NCI-H146 treated with DMSO at 0.1 percent for 48 hours (cell line): ENCODE measurements around the gene RMI2.

Experiments used
- DNase-seq: peaks from one replicate; lab custom pipeline; 2025; ENCODE audit not compliant: unreplicated experiment; lab: John Stamatoyannopoulos, UW

The RMI2 gene

GRCh38 chr16:11327277-11328171, 17.7 kb upstream of the RMI2 start:
- DNase-seq, result no peak

DNA sequence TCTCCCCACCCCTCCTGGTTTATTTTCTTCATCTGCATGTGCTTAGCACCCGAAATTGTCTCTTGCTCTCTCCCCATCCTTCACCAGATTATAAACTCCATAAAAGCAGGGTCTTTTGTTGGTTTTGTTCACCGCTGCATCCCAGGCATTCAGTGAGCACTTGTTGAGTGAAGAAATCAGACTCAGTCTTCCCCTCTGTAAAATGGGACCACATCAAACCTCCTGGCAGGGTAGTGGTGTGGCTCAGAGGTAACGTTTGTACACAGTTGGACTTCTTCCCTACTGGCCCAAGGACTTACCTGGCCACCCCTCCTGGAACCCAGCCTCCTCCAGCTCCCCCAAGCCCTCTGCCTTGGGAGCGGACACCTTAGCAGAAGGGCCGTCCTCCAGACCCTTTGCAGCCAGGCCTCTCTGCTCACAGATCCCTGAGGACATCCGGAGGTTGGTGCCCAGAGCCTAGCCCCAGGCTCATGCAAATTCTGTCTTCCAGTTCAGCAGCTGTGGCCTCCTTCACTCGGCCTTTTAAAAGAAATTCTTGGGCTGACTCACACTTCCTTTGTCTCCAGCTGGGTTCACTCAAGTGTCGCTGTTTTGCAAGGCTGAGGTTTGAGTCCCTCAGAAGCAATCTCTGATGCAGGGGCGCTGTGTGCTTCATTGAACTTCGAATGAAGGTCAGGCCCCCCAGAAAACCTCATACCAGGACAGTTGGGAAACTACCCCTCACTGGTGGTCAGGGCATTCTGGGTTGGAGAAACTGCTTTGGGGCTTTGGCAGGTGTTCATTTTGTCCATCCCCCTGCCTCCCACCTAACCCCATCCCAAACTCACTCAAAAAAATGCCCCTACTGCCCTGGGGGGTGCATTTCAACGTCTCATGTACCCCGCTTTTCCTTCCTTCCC, 16.8 kb upstream of the RMI2 start:
- no peak for DNase-seq

- no peak for DNase-seq
These were observed 16.2 kb upstream of the RMI2 start for GRCh38 chr16:11329071-11329491.

GRCh38 chr16:11329891-11330290, 15.4 kb upstream of the RMI2 start:
- no peak for DNase-seq

GRCh38 chr16:11330526-11331237, 14.6 kb upstream of the RMI2 start:
- DNase-seq, result no peak

GRCh38 chr16:11331967-11332366, 13.3 kb upstream of the RMI2 start:
- no peak for DNase-seq

GRCh38 chr16:11333010-11333409, 12.2 kb upstream of the RMI2 start:
- DNase-seq, result no peak

DNA sequence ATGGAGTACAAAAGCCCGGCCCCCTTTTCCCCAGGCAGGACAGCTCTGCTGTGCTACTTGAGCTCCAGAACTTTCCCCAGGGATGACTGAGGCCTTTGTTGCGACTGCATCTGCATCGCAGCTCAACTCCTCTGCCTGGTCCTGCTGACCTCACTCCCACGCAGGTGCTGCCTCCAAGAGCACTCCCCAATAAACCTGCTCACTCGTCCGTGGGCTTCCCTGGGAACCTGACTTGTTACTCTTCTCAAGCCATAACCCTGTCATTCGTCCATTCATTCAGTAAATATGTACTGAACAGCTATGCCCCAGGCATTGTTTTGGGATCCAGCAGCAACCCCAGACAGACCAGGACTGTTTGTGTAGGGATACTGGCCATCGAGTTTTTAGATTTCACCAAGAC, 11.6 kb upstream of the RMI2 start:
- DNase-seq, result no peak

DNA sequence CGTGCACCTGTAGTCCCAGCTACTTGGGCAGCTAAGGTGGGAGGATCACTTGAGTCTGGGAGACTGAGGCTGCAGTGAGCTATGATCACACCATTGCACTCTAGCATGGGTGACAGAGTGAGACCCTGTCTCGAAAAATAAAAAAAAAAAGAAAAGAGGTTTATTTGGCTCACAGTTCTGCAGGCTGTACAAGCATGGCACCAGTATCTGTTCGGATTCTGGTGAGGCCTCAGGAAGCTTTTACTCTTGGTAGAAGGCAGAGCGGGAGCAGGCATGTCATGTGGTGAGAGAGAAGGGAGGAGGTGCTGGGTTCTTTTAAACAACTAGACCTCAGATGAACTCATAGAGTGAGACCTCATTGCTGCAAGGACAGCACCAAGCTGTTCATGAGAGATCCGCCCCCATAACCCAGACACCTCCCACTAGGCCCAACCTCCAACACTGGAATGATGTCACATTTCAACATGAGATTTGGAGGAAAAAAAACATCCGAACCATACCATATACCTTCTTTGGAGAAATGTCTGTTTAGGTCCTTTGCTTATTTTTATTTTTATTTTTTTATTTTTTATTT, 10.3 kb upstream of the RMI2 start:
- no peak for DNase-seq

GRCh38 chr16:11339075-11339474, 6.2 kb upstream of the RMI2 start:
- DNase-seq, result no peak

GRCh38 chr16:11340710-11341109, 4.5 kb upstream of the RMI2 start:
- DNase-seq, result no peak

GRCh38 chr16:11341371-11341770, 3.9 kb upstream of the RMI2 start:
- no peak for DNase-seq

GRCh38 chr16:11342021-11342855, 3.0 kb upstream of the RMI2 start:
- DNase-seq, result no peak

- no peak for DNase-seq
These were observed 1.6 kb downstream of the RMI2 start for GRCh38 chr16:11346700-11347319.

DNA sequence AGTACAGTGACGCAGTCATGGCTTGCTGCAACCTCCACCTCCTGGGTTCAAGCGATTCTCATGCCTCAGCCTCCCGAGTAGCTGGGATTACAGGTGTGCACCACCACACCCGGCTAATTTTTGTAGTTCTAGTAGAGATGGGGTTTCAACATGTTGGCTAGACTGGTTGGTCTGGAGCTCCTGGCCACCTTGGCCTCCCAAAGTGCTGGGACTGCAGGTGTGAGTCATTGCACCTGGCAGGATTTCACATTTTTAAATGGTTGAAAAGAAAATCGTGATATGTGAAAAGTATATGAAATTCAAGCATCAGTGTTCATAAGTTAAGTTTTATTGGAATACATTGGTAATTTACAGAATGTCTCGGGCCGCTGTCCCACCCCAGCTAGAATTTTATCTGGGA, 2.6 kb downstream of the RMI2 start:
- DNase-seq, result no peak

- DNase-seq, result no peak
These were observed 3.7 kb downstream of the RMI2 start for GRCh38 chr16:11348737-11349598.

- DNase-seq, result no peak
These were observed 4.5 kb downstream of the RMI2 start for GRCh38 chr16:11349599-11350276.

- no peak for DNase-seq
These were observed 5.3 kb downstream of the RMI2 start for GRCh38 chr16:11350519-11350918.
